SK-N-SH (cell line): Measurements from ENCODE around the gene PRR19. TPM values are rescaled to one million over a fixed set of nuclear protein-coding genes. Genes with fewer than 3 reads are reported as not detected.

ENCODE experiments used
- CTCF ChIA-PET: fragments of 300-600, 350-600 bp; formaldehyde crosslinking; extraction: SDS; loops from one replicate; lab custom pipeline; 2021; lab: Yijun Ruan, JAX
- POLR2A ChIA-PET: fragments of 350-600 bp; sonication (Branson Sonifier 250); formaldehyde crosslinking; extraction: SDS; loops from one replicate; lab custom pipeline; 2020; ENCODE audit warnings: antibody characterized with exemption, inconsistent platforms; lab: Yijun Ruan, JAX
- DNase-seq: peaks from one replicate; pipeline ENCODE4 v3.0.0; 2012
- H2AFZ ChIP-seq: fragments of 200-600 bp; sonication (generic); 2 replicates; pipeline ENCODE4 v1.8.1; 2016; ENCODE audit warnings: antibody characterized with exemption, mild to moderate bottlenecking, low read depth
- H3F3A ChIP-seq: fragments of 200-600 bp; sonication (generic); replicated peaks from 2 replicates; pipeline ENCODE3; 2016; ENCODE audit warnings: antibody characterized with exemption, mild to moderate bottlenecking; ENCODE audit not compliant: insufficient read depth
- H3K27ac ChIP-seq, 2 experiments: fragments of 200-500 bp in 1 of 2; fragments of 200-600 bp in 1 of 2; sonication (Bioruptor generic) in 1 of 2; sonication (generic), shearing (Covaris generic) in 1 of 2; 2 replicates each; pipeline versions ENCODE4 v1.5.1 to v1.6.1; 2014 to 2016; ENCODE audit warnings: low read depth in 2 of 2, inconsistent platforms in 1 of 2, low read length in 1 of 2, mild to moderate bottlenecking in 1 of 2, mixed read lengths in 1 of 2
- H3K27me3 ChIP-seq: fragments of 200-600 bp; sonication (generic), shearing (Covaris generic); 2 replicates; pipeline ENCODE4 v1.6.1; 2016; ENCODE audit warnings: mixed run types; ENCODE audit not compliant: insufficient read depth
- H3K36me3 ChIP-seq, 2 experiments: fragments of 200-500 bp in 1 of 2; fragments of 200-600 bp in 1 of 2; sonication (Bioruptor generic) in 1 of 2; sonication (generic) in 1 of 2; replicated peaks in 1 of 2; 2 replicates each; pipeline versions ENCODE3 to v1.5.1; 2014 to 2016; ENCODE audit warnings: low read length in 1 of 2, mild to moderate bottlenecking in 1 of 2; ENCODE audit not compliant: insufficient read depth in 2 of 2, control insufficient read depth in 1 of 2
- H3K4me1 ChIP-seq, 2 experiments: fragments of 200-500 bp in 1 of 2; fragments of 200-600 bp in 1 of 2; sonication (Bioruptor generic) in 1 of 2; sonication (generic), shearing (Covaris generic) in 1 of 2; 2 replicates each; pipeline versions ENCODE4 v1.5.1 to v1.6.1; 2014 to 2016; ENCODE audit warnings: low read depth in 1 of 2, low read length in 1 of 2, mixed run types in 1 of 2; ENCODE audit not compliant: insufficient read depth in 2 of 2, control insufficient read depth in 1 of 2
- H3K4me2 ChIP-seq: fragments of 200-600 bp; sonication (generic), shearing (Covaris generic); 2 replicates; pipeline ENCODE4 v1.6.1; 2017; ENCODE audit warnings: mixed run types
- H3K4me3 ChIP-seq, 2 experiments: fragments of 200-500 bp in 1 of 2; fragments of 200-600 bp in 1 of 2; sonication (Bioruptor generic) in 1 of 2; sonication (generic), shearing (Covaris generic) in 1 of 2; 2 replicates each; pipeline versions ENCODE4 v1.5.1 to v1.8.1; 2014 to 2016; ENCODE audit warnings: low read depth in 2 of 2, inconsistent platforms in 1 of 2, low read length in 1 of 2, mild to moderate bottlenecking in 1 of 2, mixed read lengths in 1 of 2, moderate library complexity in 1 of 2
- H3K79me2 ChIP-seq: fragments of 200-600 bp; sonication (generic); 2 replicates; pipeline ENCODE4 v1.8.1; 2017; ENCODE audit warnings: mild to moderate bottlenecking; ENCODE audit not compliant: insufficient read depth
- H3K9ac ChIP-seq: fragments of 200-600 bp; sonication (generic); 2 replicates; pipeline ENCODE4 v1.6.1; 2017; ENCODE audit warnings: mixed run types
- H3K9me2 ChIP-seq: fragments of 200-600 bp; sonication (generic); 2 replicates; pipeline ENCODE4 v1.6.1; 2017; ENCODE audit warnings: mixed run types
- H3K9me3 ChIP-seq: fragments of 200-600 bp; sonication (generic); 2 replicates; pipeline ENCODE4 v1.6.1; 2017; ENCODE audit warnings: mixed run types, mild to moderate bottlenecking, moderate library complexity
- H4K20me1 ChIP-seq: fragments of 200-600 bp; sonication (generic); 2 replicates; pipeline ENCODE4 v1.6.1; 2017; ENCODE audit warnings: mild to moderate bottlenecking, mixed run types; ENCODE audit not compliant: insufficient read depth
- ELF1 ChIP-seq: IDR thresholded peaks from 2 replicates; pipeline ENCODE4 v1.4.0; 2012
- EP300 ChIP-seq, 2 experiments: IDR thresholded peaks; 2 replicates each; pipeline versions ENCODE4 v1.4.0 to v1.6.1; 2012; ENCODE audit warnings: borderline replicate concordance in 1 of 2, low read depth in 1 of 2, low read length in 1 of 2
- EZH2phosphoT487 ChIP-seq: fragments of 200-600 bp; sonication (generic); IDR thresholded peaks from 2 replicates; pipeline ENCODE4 v1.6.1; 2017; ENCODE audit warnings: low read depth, mixed run types, mild to moderate bottlenecking, antibody characterized with exemption, moderate library complexity, borderline replicate concordance
- FOSL2 ChIP-seq: IDR thresholded peaks from 2 replicates; pipeline ENCODE4 v1.4.0; 2012; ENCODE audit warnings: low read depth, mild to moderate bottlenecking, moderate library complexity, borderline replicate concordance
- FOXJ3 ChIP-seq: sonication (generic); formaldehyde crosslinking; IDR thresholded peaks from 2 replicates; pipeline ENCODE4 v1.5.1; 2020; ENCODE audit warnings: mild to moderate bottlenecking, missing genetic modification reagents
- GATA2 ChIP-seq: sonication (generic); formaldehyde crosslinking; IDR thresholded peaks from 2 replicates; pipeline ENCODE4 v1.5.0; 2020; ENCODE audit warnings: mild to moderate bottlenecking, missing genetic modification reagents
- MEF2A ChIP-seq: IDR thresholded peaks from 2 replicates; pipeline ENCODE4 v1.4.0; 2012; ENCODE audit warnings: low read depth, borderline replicate concordance
- MXI1 ChIP-seq: IDR thresholded peaks from 2 replicates; pipeline ENCODE4 v1.6.1; 2012; ENCODE audit warnings: mild to moderate bottlenecking, low read depth, low read length, improper control_type of control experiment
- PBX3 ChIP-seq: IDR thresholded peaks from 2 replicates; pipeline ENCODE4; 2012
- RAD21 ChIP-seq: IDR thresholded peaks from 2 replicates; pipeline ENCODE4 v1.6.1; 2012; ENCODE audit warnings: mild to moderate bottlenecking, low read length
- RCOR1 ChIP-seq: fragments of 150-350 bp; IDR thresholded peaks from 2 replicates; pipeline ENCODE4 v1.6.1; 2017; ENCODE audit warnings: antibody characterized with exemption, low read length
- SIN3A ChIP-seq: IDR thresholded peaks from 2 replicates; pipeline ENCODE4 v1.6.1; 2012; ENCODE audit warnings: low read depth, mild to moderate bottlenecking, low read length, moderate library complexity, borderline replicate concordance
- SMC3 ChIP-seq: IDR thresholded peaks from 2 replicates; pipeline ENCODE4 v1.6.1; 2012; ENCODE audit warnings: low read depth, low read length, improper control_type of control experiment
- TAF1 ChIP-seq: IDR thresholded peaks from 2 replicates; pipeline ENCODE4 v1.6.1; 2012; ENCODE audit warnings: low read depth, mild to moderate bottlenecking, low read length, moderate library complexity, borderline replicate concordance
- TCF12 ChIP-seq: IDR thresholded peaks from 2 replicates; pipeline ENCODE4 v1.4.0; 2012
- TEAD4 ChIP-seq: IDR thresholded peaks from 2 replicates; pipeline ENCODE4 v1.4.0; 2012; ENCODE audit warnings: mild to moderate bottlenecking, borderline replicate concordance; ENCODE audit not compliant: insufficient read depth
- USF1 ChIP-seq: IDR thresholded peaks from 2 replicates; pipeline ENCODE4 v1.4.0; 2012; ENCODE audit warnings: low read depth, borderline replicate concordance
- YY1 ChIP-seq: IDR thresholded peaks from 2 replicates; pipeline ENCODE4 v1.4.0; 2012; ENCODE audit warnings: low read depth, mild to moderate bottlenecking
- WGBS: methylation state at CpG from one replicate; pipeline ENCODE4 v1.1.6; 2017; ENCODE audit warnings: low lambda C conversion rate; 5-methylcytosine and 5-hydroxymethylcytosine counted together
- polyA plus RNA-seq, 3 experiments: library from polyadenylated mRNA; depleted of rRNA; stranded (reverse); fragments of >200 nt; gene quantifications; 2 replicates each; pipeline ENCODE4 v1.2.3, GENCODE V29; 2012
- TF ChIP-seq, protein P1 (sequence below): fragments of 150-350 bp; IDR thresholded peaks from 2 replicates; pipeline ENCODE4 v1.6.1; 2016; ENCODE audit warnings: mild to moderate bottlenecking, low read depth, low read length
- TF ChIP-seq, protein P2 (sequence below): IDR thresholded peaks from 2 replicates; pipeline ENCODE4 v1.6.1; 2012; ENCODE audit warnings: mild to moderate bottlenecking, low read depth, low read length, moderate library complexity
- TF ChIP-seq, protein P3 (sequence below): fragments of 150-350 bp; IDR thresholded peaks from 2 replicates; pipeline ENCODE4 v1.6.1; 2017; ENCODE audit warnings: antibody characterized with exemption, low read length, low read depth, borderline replicate concordance
- TF ChIP-seq, protein P4 (sequence below): fragments of 200-600 bp; sonication (generic); IDR thresholded peaks from 2 replicates; pipeline ENCODE4 v1.6.1; 2017; ENCODE audit warnings: antibody characterized with exemption, mild to moderate bottlenecking, moderate library complexity

PRR19 gene
- polyA plus RNA-seq, 1 of the 3 experiments (the other 2 are of a cell fraction), result 1.3 TPM

- Histone ChIP-seq H3K27me3 (no peaks in the 10 kb centered on the region), H3K4me1 (peaks cover 17 to 33% of the 10 kb centered on the region in 2 experiments), H3K9ac (peak overlapping the region; percentile 99), H3K79me2 (peaks cover 71% of the 10 kb centered on the region), H3K36me3 (peaks cover 7 to 16% of the 10 kb centered on the region in 2 experiments), H3K27ac (peak overlapping the region; percentile 89 to 90), H3K9me2 (no peaks in the 10 kb centered on the region), H3F3A (peaks cover 31% of the 10 kb centered on the region), H3K4me2 (peak overlapping the region; percentile 98), H2AFZ (no peak overlapping the region), H3K4me3 (peak overlapping the region; percentile 89 to 96), H3K9me3 (no peaks in the 10 kb centered on the region), H4K20me1 (peaks cover 47% of the 10 kb centered on the region)
- ChIA-PET CTCF (interaction anchor here (0.9 to 14.8 kb wide), 2 partner anchors 26 to 121 kb away, joined by 3 to 205 read pairs; partner anchors contain the start of gene POU2F2), POLR2A (no interaction called here)
- DNase-seq, result peak; percentile 83
- WGBS, result 2% methylated on average over 26 of the region's 71 CpGs
- TF ChIP-seq, protein P1, sequence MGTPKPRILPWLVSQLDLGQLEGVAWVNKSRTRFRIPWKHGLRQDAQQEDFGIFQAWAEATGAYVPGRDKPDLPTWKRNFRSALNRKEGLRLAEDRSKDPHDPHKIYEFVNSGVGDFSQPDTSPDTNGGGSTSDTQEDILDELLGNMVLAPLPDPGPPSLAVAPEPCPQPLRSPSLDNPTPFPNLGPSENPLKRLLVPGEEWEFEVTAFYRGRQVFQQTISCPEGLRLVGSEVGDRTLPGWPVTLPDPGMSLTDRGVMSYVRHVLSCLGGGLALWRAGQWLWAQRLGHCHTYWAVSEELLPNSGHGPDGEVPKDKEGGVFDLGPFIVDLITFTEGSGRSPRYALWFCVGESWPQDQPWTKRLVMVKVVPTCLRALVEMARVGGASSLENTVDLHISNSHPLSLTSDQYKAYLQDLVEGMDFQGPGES, result no peak
- TF ChIP-seq TAF1 (no peak), GATA2 (CRISPR knock-in tag) (no peak), USF1 (peak; percentile 66; the same call in 1 of the 2 replicates), MXI1 (peak; percentile 44; the same call in 1 of the 2 replicates), TCF12 (no peak), TEAD4 (no peak), FOXJ3 (CRISPR knock-in tag) (no peak), MEF2A (no peak), RCOR1 (no peak), YY1 (0 out of 2 replicates have a peak, but pooled peaks have one; percentile 16), FOSL2 (no peak), SIN3A (no peak), EZH2phosphoT487 (no peak), SMC3 (no peak), RAD21 (no peak), ELF1 (peak; percentile 43; the same call in 1 of the 2 replicates), EP300 (IDR thresholded peaks at IDR 0.05; ENCODE audit: borderline replicate concordance in 1 of 2, low read depth in 1 of 2, low read length in 1 of 2) (no peak), PBX3 (no peak)
- TF ChIP-seq, protein P2, sequence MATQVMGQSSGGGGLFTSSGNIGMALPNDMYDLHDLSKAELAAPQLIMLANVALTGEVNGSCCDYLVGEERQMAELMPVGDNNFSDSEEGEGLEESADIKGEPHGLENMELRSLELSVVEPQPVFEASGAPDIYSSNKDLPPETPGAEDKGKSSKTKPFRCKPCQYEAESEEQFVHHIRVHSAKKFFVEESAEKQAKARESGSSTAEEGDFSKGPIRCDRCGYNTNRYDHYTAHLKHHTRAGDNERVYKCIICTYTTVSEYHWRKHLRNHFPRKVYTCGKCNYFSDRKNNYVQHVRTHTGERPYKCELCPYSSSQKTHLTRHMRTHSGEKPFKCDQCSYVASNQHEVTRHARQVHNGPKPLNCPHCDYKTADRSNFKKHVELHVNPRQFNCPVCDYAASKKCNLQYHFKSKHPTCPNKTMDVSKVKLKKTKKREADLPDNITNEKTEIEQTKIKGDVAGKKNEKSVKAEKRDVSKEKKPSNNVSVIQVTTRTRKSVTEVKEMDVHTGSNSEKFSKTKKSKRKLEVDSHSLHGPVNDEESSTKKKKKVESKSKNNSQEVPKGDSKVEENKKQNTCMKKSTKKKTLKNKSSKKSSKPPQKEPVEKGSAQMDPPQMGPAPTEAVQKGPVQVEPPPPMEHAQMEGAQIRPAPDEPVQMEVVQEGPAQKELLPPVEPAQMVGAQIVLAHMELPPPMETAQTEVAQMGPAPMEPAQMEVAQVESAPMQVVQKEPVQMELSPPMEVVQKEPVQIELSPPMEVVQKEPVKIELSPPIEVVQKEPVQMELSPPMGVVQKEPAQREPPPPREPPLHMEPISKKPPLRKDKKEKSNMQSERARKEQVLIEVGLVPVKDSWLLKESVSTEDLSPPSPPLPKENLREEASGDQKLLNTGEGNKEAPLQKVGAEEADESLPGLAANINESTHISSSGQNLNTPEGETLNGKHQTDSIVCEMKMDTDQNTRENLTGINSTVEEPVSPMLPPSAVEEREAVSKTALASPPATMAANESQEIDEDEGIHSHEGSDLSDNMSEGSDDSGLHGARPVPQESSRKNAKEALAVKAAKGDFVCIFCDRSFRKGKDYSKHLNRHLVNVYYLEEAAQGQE, result no peak
- TF ChIP-seq, protein P3, sequence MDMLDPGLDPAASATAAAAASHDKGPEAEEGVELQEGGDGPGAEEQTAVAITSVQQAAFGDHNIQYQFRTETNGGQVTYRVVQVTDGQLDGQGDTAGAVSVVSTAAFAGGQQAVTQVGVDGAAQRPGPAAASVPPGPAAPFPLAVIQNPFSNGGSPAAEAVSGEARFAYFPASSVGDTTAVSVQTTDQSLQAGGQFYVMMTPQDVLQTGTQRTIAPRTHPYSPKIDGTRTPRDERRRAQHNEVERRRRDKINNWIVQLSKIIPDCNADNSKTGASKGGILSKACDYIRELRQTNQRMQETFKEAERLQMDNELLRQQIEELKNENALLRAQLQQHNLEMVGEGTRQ, result no peak
- TF ChIP-seq, protein P4, sequence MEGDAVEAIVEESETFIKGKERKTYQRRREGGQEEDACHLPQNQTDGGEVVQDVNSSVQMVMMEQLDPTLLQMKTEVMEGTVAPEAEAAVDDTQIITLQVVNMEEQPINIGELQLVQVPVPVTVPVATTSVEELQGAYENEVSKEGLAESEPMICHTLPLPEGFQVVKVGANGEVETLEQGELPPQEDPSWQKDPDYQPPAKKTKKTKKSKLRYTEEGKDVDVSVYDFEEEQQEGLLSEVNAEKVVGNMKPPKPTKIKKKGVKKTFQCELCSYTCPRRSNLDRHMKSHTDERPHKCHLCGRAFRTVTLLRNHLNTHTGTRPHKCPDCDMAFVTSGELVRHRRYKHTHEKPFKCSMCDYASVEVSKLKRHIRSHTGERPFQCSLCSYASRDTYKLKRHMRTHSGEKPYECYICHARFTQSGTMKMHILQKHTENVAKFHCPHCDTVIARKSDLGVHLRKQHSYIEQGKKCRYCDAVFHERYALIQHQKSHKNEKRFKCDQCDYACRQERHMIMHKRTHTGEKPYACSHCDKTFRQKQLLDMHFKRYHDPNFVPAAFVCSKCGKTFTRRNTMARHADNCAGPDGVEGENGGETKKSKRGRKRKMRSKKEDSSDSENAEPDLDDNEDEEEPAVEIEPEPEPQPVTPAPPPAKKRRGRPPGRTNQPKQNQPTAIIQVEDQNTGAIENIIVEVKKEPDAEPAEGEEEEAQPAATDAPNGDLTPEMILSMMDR, result no peak
These were observed 48.5 kb upstream of the PRR19 start for GRCh38 chr19:42253245-42254088.
